ENCODE results near the gene MROH2A.

MROH2A gene

DNA sequence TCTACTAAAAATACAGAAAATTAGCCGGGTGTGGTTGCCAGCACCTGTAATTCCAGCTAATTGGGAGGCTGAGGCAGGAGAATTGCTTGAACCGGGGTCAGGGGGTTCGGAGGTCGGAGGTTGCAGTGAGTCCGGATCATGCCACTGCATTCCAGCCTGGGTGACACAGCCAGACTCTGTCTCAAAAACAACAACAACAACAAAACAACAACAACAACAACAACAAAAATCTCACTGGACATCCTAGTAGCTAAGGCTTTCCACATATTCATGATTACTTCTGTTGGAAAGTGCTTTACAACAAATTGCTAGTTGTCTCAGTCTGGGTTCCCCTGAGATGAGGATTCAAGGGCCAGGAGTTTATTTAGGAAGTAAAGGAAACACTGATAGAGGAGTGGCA is 4.3 kb upstream of the MROH2A start:
- no peak for DNase-seq (ENCODE audit: low spot score in 2 of 2)
- Histone ChIP-seq H3K9me3 (no peaks in the 10 kb centered on the region), H3K4me3 (no peak overlapping the region), H3K27me3 (ENCODE audit: low read depth) (no peaks in the 10 kb centered on the region; the same call in 1 of the 2 replicates), H3K36me3 (replicated peaks) (no peaks in the 10 kb centered on the region), H3K4me1 (no peaks in the 10 kb centered on the region)
- in situ Hi-C loops (cut with MboI; ENCODE audit: low sequenced_read_pairs) = no loop called here

DNA sequence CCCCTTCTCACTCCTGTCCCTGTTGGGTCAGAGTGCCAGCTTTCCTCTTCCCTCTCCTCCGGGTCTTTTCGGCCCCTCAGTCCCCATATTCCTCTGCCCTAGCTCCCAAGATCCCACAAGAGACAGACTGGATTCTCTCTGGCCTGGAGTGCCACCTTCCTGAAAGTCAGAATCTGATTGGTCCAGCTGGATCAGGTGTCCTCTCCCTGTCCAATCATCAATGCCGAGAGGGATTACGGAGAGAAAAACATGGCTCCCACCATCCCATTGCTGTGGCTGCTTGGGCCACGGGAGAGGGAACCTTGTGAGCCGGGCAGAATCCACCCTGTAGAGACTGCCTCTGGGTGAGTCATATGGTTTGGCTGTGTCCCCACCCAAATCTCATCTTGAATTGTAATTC is 2.7 kb upstream of the MROH2A start:
- DNase-seq (ENCODE audit: low spot score in 2 of 2) = no peak
- H3K4me1 ChIP-seq = no peaks in the 10 kb centered on the region
- no peaks in the 10 kb centered on the region; the same call in 1 of the 2 replicates for H3K27me3 ChIP-seq (ENCODE audit: low read depth)
- no peaks in the 10 kb centered on the region for H3K36me3 ChIP-seq (replicated peaks)
- in situ Hi-C loops (cut with MboI; ENCODE audit: low sequenced_read_pairs) = no loop called here
- H3K4me3 ChIP-seq = no peak overlapping the region
- no peaks in the 10 kb centered on the region for H3K9me3 ChIP-seq

DNA sequence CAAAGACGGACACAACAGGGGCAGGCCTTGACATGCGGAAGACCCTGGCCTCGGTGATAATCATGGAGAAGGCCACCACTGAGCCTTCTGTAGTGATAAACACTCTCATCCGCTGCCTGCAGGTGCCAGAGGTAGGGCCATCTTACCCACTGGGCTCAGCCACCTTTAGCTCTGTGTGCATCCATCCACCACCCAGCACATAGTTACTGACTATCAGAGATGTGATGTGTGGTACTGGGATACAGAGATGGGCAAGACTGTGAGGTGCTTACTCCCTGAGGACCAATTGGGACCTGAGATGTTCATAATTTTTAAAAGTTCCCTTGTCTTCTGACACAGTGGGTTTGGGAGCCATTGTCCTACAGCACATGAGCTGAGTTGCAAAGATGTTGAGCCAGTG is 1.6 kb downstream of the MROH2A start:
- DNase-seq (ENCODE audit: low spot score in 2 of 2) = no peak
- in situ Hi-C loops (cut with MboI; ENCODE audit: low sequenced_read_pairs) = no loop called here
- Histone ChIP-seq H3K9me3 (no peaks in the 10 kb centered on the region), H3K27me3 (ENCODE audit: low read depth) (peaks cover 5% of the 10 kb centered on the region), H3K4me1 (no peaks in the 10 kb centered on the region), H3K4me3 (no peak overlapping the region), H3K36me3 (replicated peaks) (no peaks in the 10 kb centered on the region)

DNA sequence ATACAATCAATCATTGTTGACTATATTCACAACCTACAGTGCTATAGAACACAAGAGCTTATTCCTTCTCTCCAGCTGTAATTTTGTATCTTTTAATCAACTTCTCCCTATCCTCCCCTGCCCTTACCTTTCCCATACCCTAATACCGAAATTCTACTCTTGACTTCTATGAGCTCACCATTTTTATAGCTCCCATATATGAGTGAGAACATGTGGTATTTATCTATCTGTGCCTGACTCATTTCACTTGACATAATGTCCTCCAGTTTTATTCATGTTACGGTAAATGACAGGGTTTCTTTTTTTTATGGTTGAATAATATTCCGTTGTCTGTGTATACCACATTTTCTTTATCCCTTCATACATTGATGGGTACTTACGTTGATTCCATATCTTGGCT is 2.6 kb downstream of the MROH2A start:
- DNase-seq (ENCODE audit: low spot score in 2 of 2) = no peak
- Histone ChIP-seq H3K36me3 (replicated peaks) (no peaks in the 10 kb centered on the region), H3K9me3 (no peaks in the 10 kb centered on the region), H3K27me3 (ENCODE audit: low read depth) (peaks cover 5% of the 10 kb centered on the region), H3K4me1 (no peaks in the 10 kb centered on the region), H3K4me3 (no peak overlapping the region)
- in situ Hi-C loops (cut with MboI; ENCODE audit: low sequenced_read_pairs) = no loop called here

DNA sequence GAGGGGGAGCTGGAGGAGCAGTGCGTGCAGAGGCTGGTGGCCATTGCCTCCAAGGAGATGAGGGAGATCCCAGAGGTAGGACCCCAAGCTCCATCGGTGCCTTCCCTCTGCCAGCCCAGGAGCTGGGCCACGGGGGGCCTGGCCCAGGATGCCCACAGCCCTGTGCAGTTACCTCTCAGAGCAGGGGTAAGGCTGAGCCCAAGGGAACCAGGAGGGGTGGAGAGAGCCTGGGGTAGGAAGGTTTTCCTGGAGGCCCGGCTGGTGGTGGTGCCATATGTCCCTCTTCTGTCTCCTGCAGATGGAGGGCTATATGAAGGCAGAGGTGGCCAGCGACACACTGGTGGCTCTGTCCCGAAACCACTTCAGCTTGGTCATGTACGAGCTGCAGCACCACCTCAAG is 11.4 kb downstream of the MROH2A start:
- no peak for DNase-seq (ENCODE audit: low spot score in 2 of 2)
- in situ Hi-C loops (cut with MboI; ENCODE audit: low sequenced_read_pairs) = no loop called here
- H3K36me3 ChIP-seq (replicated peaks) = no peaks in the 10 kb centered on the region
- H3K4me1 ChIP-seq = no peaks in the 10 kb centered on the region
- no peaks in the 10 kb centered on the region for H3K27me3 ChIP-seq (ENCODE audit: low read depth)
- H3K9me3 ChIP-seq = no peaks in the 10 kb centered on the region
- H3K4me3 ChIP-seq = no peak overlapping the region

DNA sequence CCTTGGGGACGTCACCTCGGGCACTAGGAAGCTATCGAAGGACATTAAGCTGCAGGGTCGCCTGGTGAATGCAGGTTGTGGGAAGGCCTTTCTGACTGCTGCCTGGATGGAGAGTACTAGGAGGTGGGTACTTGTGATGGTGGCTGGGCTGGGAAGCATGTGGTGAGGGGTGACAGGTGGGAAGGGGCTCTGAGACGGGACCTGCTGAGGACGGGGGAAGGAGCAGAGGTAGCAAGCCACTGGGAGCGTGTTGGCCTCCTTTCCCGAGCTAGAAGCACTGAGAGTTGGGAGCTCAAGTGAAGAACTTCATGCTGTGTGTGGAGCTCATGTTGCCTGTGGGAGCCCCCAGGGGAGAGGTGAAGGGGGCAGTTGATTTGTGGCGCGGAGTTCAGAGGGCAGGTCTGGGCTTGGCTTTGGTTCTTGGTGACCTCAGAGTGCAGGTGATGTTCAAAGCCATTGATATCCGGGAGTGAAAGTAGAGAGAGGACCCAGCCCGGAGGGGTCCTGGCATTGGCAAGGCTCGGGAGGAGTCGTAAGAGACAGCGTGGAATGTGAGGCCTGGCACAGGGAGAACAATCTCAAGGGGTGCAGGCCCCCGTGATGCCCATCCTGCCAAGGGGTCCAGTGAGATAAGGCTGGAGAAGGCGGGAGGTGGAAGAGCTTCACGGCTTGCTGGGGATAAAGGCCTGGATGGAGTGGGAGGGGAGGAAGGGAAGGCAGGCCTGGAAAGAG is 13.2 kb downstream of the MROH2A start:
- no peaks in the 10 kb centered on the region for H3K9me3 ChIP-seq
- H3K4me3 ChIP-seq = no peak overlapping the region
- in situ Hi-C loops (cut with MboI; ENCODE audit: low sequenced_read_pairs) = no loop called here
- H3K27me3 ChIP-seq (ENCODE audit: low read depth) = no peaks in the 10 kb centered on the region
- no peaks in the 10 kb centered on the region for H3K36me3 ChIP-seq (replicated peaks)
- DNase-seq (ENCODE audit: low spot score in 2 of 2) = no peak
- no peaks in the 10 kb centered on the region for H3K4me1 ChIP-seq

DNA sequence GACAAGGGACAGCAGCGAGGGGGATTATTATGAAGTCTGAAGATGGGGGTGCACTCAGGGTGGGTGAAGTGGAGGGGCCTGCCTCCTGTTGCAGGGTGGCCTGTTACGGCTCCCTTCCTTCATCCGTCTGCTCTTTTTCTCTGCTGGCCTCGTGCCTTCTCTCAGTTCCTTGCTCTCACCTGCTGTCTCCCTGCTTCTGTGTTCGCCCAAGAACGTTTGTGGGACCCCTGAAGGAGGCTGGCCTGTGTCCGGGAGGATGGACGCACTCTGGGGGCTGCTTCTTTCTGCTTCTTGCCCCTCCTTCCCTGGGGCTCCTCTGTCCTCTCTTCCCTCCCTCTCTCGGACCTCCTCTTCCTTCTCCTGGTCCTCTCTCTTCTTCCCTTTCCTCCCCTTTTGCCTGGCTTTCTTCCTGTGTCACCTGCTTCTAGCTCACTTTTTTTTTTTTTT is 13.8 kb downstream of the MROH2A start:
- no peak overlapping the region for H3K4me3 ChIP-seq
- no peak for DNase-seq (ENCODE audit: low spot score in 2 of 2)
- in situ Hi-C loops (cut with MboI; ENCODE audit: low sequenced_read_pairs) = no loop called here
- H3K36me3 ChIP-seq (replicated peaks) = no peaks in the 10 kb centered on the region
- H3K4me1 ChIP-seq = no peaks in the 10 kb centered on the region
- H3K27me3 ChIP-seq (ENCODE audit: low read depth) = no peaks in the 10 kb centered on the region
- H3K9me3 ChIP-seq = no peaks in the 10 kb centered on the region

DNA sequence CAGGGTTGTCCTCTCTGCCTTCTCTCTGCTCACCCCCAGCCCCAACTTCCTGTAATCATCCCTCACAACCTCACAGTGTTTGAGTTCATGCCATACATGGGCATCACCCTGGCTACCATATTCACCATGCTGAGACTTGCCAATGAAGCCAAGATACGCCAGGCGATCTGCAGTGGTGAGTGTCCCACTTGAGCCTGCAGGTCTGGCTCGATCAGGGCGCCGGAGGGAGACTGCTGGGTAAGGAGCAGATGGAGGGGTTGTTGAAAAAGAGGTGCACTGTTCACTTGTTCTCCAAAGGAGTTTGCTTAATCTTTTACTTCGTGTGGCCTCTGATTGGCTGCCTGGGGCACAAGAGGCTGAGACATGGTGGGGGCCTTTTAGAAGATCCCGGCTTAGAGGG is 14.6 kb downstream of the MROH2A start:
- in situ Hi-C loops (cut with MboI; ENCODE audit: low sequenced_read_pairs) = no loop called here
- DNase-seq (ENCODE audit: low spot score in 2 of 2) = no peak
- Histone ChIP-seq H3K9me3 (no peaks in the 10 kb centered on the region), H3K36me3 (replicated peaks) (no peaks in the 10 kb centered on the region), H3K4me3 (no peak overlapping the region), H3K4me1 (no peaks in the 10 kb centered on the region), H3K27me3 (ENCODE audit: low read depth) (no peaks in the 10 kb centered on the region)

DNA sequence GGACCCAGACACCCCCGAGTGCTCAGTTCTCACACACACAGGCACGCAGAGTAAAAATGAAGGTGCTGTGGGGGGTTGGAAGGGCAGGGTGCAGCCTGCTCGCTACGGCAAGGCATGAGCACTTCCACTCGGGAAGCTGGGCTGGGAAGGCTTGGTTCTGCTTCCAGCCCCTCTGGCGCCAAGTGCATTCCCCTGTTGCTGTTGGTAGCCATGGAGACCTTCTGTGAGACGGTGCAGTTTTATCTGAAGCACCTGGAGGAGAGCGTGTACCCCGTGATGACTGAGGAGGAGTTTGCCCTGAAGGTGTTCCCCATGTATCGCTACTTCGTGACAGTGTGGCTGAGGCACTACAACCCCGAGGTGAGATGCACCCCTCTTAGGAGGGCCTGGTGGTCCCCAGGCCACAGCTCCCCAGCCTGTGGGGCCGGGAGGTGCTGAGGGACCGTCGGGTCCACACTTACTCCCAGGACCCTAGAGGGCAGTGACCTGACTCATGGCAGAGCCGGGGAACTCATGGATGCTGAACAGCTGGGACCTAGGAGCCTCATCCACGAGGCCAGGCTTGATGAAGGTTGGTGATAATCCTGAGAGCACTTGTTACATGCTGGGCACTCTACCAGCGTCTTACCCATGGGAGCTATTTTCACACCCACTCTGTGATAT is 15.5 kb downstream of the MROH2A start:
- no peaks in the 10 kb centered on the region for H3K36me3 ChIP-seq (replicated peaks)
- in situ Hi-C loops (cut with MboI; ENCODE audit: low sequenced_read_pairs) = no loop called here
- H3K4me1 ChIP-seq = no peaks in the 10 kb centered on the region
- H3K4me3 ChIP-seq = no peak overlapping the region
- DNase-seq (ENCODE audit: low spot score in 2 of 2) = no peak
- no peaks in the 10 kb centered on the region for H3K9me3 ChIP-seq
- no peaks in the 10 kb centered on the region for H3K27me3 ChIP-seq (ENCODE audit: low read depth)

DNA sequence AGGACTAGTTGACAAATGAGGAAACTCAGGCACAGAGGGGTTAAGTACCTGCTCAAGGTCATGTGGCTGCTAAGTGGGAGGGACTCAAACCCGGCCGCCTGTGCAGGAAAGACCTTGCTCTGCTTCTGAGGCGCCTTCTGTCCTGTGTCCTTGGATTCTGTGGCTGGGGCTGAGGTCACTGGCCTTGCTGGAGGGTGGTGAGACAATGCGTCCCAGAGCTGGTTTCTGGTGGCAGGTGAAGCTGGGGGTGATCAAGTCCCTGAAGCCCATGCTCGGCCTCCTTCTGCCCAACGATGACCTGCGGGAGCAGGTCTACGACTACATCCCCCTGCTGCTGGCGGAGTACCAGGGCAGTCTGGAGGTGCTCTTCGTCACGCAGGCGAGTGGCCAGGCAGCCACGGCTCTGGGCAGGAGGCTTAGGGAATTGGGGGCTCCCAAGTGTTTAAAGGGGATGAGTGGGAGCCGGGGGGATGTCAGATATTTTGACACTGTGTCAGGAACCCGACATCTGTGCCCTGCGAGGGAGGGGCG is 16.1 kb downstream of the MROH2A start:
- DNase-seq (ENCODE audit: low spot score in 2 of 2) = no peak
- in situ Hi-C loops (cut with MboI; ENCODE audit: low sequenced_read_pairs) = no loop called here
- Histone ChIP-seq H3K4me1 (no peaks in the 10 kb centered on the region), H3K4me3 (no peak overlapping the region), H3K27me3 (ENCODE audit: low read depth) (no peaks in the 10 kb centered on the region), H3K36me3 (replicated peaks) (no peaks in the 10 kb centered on the region), H3K9me3 (no peaks in the 10 kb centered on the region)

DNA sequence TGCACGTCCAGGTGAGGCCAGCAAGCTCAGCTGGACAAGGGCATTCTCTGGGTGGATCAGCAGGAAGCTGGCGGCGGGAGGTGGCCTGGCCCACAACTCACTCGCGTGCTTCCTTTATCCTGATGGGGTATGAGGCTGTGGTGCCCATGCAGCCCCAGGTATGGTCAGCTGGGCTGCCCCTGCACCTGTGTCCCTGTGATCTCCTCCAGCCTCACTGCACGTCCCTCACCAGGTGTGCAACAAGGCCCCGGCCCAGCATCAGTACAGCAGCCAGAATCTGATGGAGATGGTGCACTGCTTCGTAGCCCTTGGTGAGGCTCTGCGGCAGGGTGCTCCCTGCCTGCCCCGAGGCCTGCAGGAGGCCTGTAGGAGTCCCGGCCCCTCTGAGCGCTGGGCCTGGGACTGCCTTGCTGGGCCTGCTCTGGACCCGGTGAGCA is 17.6 kb downstream of the MROH2A start:
- H3K4me3 ChIP-seq = no peak overlapping the region
- no peak for DNase-seq (ENCODE audit: low spot score in 2 of 2)
- in situ Hi-C loops (cut with MboI; ENCODE audit: low sequenced_read_pairs) = no loop called here
- no peaks in the 10 kb centered on the region for H3K4me1 ChIP-seq
- H3K9me3 ChIP-seq = no peaks in the 10 kb centered on the region
- no peaks in the 10 kb centered on the region for H3K36me3 ChIP-seq (replicated peaks)
- no peaks in the 10 kb centered on the region for H3K27me3 ChIP-seq (ENCODE audit: low read depth)

DNA sequence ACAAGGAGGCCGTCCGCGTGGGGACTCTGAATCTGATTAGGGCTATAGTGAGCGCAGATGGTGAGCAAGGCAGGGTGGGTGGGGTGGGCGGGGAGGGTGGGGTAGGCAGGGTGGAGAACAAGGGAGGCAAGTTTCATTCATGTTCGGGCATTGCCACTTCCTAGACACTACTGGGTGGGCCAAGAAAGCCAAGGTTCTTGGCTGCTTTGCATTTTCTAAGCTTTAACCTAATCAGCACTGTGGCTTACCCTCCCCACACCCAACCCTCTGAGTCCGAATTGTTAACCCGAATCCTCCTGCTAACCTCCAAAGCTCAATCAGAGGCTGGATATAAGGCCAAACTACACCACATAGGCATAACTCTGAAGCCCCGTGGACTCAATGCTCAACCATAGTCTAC is 18.1 kb downstream of the MROH2A start:
- Histone ChIP-seq H3K9me3 (no peaks in the 10 kb centered on the region), H3K27me3 (ENCODE audit: low read depth) (no peaks in the 10 kb centered on the region), H3K4me1 (no peaks in the 10 kb centered on the region), H3K4me3 (no peak overlapping the region), H3K36me3 (replicated peaks) (no peaks in the 10 kb centered on the region)
- no peak for DNase-seq (ENCODE audit: low spot score in 2 of 2)
- in situ Hi-C loops (cut with MboI; ENCODE audit: low sequenced_read_pairs) = no loop called here

DNA sequence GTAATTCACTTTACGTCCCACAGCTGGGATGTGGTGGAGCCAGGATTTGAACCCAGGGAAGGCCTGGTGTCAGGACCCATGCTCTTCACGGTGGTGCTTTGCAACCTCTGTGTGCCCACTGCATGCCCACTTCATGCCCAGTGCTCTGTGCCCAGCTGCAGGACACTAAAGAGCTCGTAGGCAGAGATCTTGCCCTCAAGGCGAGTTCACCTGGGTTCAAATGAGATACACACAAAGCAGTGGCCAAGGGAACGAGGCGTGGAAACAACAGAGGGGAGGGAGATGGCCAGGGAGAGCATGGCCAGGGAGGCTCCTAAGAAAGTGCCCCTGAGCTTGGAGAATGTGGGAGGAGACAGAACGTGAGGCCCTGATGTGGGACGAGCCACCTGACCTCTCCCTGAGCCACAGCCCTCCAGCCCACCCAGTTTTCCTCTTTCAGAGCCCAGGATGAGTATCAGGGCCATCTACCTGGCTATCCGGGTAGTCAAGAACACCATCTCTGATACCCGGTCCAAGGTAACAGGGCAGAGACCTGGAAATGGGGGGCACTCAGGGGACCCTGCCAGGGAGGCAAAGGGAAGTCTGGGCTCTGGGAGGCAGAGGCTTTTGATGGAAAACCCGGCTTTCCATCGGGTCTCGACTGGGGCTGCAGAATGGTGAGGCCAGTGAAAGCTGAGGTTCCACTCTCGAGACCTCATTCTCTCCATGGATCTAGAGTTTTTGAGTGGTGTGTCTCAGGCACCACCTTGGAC is 20.4 kb downstream of the MROH2A start:
- Histone ChIP-seq H3K4me3 (no peak overlapping the region), H3K9me3 (no peaks in the 10 kb centered on the region), H3K27me3 (ENCODE audit: low read depth) (no peaks in the 10 kb centered on the region), H3K4me1 (no peaks in the 10 kb centered on the region), H3K36me3 (replicated peaks) (no peaks in the 10 kb centered on the region)
- in situ Hi-C loops (cut with MboI; ENCODE audit: low sequenced_read_pairs) = no loop called here
- no peak for DNase-seq (ENCODE audit: low spot score in 2 of 2)

DNA sequence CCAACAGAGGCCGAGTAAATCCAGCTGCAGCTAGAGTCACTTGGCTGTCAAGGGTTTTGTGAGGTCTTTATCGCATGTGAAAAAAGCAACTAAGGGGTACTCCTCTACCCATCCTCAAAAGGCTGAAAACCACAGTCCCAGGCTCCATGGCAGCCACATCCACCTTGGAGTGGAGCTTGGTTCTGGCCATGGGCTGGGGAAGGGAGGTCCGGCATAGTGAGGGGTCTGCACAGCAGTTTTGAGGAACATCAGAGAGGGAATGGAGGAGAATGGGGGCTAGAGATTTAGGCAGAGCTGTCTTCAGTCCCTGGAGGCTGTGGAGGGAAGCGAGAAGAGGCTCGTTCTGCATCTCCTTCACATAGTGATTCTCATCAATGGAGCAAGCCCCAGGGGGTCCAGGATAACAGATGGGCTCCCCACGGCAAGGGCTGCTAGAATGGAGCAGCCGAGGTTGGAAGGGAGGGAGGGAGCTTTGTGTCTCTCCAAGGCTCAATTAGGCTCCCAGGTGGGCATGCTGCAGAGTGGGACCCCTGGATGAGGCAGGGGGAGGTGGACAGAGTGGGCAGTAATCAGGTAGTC is 21.0 kb downstream of the MROH2A start:
- Histone ChIP-seq H3K9me3 (no peaks in the 10 kb centered on the region), H3K4me3 (no peak overlapping the region), H3K4me1 (no peaks in the 10 kb centered on the region), H3K36me3 (replicated peaks) (no peaks in the 10 kb centered on the region), H3K27me3 (ENCODE audit: low read depth) (no peaks in the 10 kb centered on the region)
- in situ Hi-C loops (cut with MboI; ENCODE audit: low sequenced_read_pairs) = no loop called here
- DNase-seq (ENCODE audit: low spot score in 2 of 2) = no peak

Data from HAP-1 (cell line).